Measurements from ENCODE around the gene USP43.

Gene USP43

DNA sequence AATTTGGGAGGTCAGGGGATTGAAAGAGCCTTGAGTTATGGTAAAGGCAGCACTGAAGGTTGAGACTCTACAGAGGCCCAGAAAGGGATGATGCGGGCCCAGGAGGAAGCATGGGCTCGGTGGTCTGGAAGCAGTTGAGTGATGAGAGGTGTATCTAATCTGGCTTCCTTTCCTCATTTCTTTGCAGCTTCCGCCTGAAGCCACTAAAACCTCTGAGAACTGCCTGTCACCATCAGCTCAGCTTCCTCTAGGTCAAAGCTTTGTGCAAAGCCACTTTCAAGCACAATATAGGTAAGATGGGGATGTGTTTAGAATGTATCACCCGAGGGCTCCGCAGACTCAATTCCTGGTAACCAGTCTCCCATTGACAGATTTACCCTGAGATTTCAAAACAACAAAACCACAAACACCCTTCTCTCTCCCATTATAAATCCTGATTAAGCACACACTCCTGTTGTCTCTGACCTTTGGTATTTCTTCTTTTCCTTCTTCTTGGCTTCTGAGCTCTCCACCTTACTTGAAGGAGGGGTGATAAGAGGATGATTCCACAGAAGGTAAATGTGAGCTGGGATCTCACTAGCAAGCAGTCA, 21.2 kb downstream of the USP43 start:
- DNase-seq: no peak

DNA sequence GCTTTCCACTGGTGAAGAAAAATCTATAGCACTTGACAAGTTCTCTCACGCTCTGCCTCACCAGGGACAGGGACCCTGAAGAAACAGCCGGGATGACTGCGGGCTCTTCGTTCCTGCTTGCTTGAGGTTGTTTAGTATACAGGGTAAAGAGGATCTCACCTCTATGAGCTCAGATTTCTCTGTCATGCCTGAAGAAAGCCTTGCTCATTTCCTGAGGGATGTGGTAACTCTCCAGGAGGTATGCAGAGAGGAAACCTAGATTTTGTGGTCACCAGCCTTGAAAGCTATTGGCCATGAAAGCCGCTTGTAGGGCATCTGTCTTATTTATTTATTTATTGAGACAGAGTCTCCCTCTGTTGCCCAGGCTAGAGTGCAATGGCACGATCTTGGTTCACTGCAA, 23.2 kb downstream of the USP43 start:
- no peak for DNase-seq

DNA sequence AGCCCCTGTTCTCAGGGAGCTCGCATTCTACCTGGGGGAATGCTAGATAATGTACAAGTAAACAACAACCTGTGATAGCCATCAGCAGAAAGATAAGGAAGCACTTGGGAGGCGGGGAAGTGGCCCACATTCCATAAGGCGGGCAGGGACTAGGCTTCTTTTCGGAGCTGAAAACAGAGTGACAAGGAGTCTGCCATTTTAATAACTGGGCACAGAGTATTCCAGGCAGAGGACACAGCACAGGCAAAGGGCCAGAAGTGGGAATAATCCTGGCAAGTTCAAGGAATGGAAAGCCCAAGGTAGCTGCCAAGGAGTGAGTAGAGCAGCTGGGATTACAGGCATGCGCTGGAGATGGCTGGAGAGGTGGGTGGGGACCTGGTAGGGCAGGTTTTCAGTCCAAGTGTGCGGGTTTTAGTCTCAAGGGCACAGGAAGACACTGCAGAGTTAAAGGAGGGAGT, 24.3 kb downstream of the USP43 start:
- DNase-seq: no peak

DNA sequence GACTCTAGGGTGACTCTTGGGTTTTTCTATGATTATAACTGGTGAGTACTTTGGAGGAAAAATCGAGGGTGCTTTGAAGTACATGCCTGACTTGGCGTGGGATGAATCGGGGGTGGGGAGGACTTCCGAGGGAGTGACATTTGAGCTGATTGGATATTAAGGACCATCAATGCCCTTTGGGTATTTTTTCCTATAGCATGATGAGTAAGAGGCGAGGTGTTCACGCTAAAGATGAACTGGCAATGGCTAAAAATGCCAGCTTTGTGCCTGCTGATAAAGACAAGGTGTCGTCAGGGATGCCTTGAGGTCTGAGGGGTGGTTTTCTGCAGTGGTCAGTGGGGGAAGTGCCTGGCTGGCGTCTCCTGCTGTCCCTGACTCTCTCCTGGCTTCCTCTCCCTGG, 25.3 kb downstream of the USP43 start:
- DNase-seq: no peak

DNA sequence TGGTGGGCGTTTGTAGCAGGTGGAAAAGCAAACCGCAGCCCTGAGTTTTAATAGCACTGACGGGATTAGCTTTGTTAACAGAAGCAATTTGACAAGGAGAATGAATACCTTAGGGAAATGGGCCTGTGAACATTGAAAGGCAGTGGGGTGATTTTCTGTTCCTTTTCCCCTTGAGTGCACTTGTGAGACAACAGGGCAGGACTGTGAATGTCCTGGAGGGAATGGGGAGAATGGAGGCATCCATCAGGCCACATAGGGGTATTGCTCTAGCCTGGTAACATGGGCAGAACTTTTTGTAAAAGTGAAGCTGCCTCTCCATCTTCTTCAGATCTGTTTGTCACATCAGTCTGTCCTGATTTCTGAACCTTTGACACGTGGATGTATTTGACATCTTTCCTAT, 26.2 kb downstream of the USP43 start:
- no peak for DNase-seq

DNA sequence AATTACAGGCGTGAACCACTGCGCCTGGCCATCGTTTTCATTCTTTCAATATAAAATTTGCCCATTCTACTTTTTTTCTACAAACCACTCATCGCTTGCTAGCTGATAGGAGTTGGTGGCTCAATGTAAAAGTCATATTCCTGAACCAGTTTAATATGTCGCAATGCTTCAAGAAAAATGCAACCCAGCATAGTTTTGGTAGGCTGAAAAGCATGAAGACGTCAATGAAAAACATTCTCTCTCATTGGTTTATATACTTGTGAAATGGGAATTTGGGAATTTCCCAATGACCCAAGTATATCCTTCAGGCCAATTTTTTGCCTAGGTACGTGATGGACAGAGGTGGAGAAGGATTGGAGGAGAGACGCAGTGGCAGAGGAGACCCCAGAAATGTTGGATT, 26.9 kb downstream of the USP43 start:
- no peak for DNase-seq

DNA sequence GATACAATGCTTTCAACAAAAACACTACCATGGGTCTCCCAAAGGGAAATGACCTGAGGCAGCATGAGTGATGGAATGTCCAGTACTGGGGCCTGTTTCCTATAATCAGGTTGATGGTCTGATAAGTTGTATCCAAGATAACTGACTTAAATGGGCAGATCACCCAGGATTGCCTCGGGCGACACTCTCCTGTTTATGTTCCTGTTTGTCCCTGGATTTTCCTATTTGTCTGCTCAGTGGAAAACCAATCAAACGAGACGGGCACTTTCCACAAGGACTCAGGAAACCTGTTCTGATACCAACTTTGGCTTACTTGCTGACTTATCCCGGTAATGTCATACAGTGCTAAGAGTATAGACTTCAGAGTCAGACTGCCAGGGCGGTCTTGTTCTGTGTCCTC, 27.4 kb downstream of the USP43 start:
- no peak for DNase-seq

DNA sequence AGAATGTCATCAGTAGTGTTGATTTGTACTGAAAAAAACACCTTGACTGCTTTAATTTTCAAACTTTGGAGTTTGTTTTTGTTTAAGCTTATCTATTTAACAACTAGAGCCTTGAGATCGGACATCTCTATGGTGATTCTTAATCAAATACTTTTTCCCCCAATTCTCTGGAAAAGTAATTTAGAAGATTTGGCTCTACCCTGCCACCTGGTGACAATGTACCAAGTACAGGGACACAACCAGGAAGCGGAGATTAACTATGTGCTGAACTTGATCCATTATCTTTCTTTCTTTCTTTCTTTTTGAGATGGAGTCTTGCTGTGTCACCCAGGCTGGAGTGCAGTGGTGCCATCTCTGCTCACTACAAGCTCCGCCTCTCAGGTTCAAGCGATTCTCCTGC, 30.8 kb downstream of the USP43 start:
- no peak for DNase-seq

DNA sequence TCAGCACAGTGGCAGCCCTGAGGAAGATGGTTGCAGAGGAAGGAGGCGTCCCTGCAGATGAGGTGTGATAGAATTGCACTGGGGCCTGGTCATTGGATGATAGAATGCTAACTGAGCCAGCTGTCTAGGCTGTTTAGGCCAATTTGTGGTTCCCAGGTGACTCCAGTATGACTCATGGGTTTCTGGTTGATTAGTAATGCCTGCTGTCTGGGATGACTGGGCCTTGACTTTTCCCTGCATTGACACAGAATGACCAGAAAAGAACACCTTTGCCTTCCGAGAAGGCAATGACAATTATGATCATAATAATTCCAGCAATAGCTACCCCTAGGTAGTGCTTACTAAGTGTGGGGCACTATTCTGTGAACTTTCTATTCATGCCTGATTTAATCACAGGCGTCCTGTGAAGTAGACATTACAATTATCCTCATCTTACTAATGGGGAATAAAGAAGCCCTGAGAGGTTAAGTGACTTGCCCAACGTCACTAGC, 31.5 kb downstream of the USP43 start:
- DNase-seq: no peak

DNA sequence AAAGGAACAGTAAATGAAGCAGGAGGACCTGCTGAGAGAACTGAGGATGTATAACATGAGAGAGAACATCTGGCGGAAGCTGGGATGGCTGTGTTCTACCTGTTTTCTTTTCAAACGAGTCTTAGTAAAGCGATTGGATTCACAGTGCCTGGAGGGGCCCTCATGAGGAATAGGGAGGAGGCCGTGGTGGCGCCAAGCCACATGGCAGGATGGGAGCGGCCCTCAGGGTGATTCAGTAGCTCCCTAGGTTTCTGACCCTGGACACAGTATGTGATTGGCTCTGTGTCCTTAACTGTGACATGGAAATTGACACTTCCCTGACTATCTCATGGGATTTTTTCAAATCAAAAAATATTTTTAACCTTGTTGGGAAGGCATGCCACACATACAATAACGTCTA, 32.1 kb downstream of the USP43 start:
- DNase-seq: no peak

DNA sequence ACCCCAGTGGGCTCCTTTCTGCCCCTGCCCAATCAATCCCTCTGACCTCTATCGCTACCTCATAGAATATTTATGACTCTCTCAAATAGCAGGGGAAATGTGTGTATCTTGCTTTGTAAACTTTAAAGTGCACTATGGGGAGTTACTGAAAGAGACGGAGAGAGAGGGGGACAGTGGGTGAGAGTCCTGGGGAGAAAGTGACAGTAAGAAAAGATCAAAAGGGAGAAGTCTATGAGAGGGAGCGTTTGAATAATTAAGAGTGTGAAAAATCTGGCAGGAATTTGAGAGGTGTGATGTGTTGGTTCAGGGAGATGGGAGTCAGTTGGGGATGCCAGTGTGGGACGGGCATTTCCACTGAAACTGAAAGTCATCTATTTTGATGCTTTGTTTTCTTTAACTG, 32.6 kb downstream of the USP43 start:
- no peak for DNase-seq

DNA sequence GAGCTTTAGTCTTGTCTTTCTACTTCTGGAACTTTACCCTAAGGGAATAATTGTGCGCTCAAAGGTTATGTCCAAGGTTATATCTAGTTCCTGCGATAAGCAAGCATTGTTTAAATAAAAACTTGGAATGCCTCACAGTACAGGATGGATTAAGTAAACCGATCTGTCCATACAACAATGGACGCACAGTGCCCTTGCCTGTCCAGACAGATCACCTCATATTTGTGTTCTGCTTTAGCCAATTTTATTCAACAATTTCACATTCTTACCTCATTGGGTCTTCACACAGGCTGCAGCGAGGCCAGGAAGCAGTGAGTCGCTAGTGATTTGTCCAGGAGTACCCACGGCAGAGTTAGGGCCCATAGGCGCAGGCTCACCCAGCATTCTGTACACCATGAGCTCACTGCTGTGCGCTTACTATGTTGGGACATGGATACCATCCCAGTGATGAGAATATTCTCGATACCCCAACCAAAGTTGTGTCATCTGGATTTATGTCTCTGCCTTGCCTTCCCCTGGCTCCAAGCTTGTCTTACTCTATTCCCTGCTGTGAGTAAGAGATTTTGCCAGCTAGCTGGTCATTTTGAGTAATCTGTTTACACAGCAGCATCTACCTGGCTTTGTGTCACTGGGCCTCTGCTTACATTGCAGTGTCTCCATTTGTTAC, 39.8 kb downstream of the USP43 start:
- no peak for DNase-seq

DNA sequence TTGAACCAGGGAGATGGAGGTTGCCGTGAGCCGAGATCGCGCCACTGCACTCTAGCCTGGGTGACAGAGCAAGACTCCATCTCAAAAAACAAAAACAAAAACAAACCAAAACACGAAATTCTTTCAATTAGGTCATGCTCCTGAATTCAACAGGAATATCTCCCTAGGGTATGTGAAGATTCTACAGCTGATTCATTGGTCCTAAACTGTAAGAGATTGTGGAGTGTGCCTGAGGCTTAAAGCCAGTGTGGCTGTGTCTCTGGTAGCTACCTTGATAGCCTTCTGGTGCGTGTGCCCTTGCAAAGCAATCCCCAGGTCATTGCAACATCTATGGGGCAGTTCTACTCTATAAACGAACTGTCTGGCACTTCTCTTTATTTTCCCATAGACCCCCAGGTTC, 48.4 kb downstream of the USP43 start:
- no peak for DNase-seq

DNA sequence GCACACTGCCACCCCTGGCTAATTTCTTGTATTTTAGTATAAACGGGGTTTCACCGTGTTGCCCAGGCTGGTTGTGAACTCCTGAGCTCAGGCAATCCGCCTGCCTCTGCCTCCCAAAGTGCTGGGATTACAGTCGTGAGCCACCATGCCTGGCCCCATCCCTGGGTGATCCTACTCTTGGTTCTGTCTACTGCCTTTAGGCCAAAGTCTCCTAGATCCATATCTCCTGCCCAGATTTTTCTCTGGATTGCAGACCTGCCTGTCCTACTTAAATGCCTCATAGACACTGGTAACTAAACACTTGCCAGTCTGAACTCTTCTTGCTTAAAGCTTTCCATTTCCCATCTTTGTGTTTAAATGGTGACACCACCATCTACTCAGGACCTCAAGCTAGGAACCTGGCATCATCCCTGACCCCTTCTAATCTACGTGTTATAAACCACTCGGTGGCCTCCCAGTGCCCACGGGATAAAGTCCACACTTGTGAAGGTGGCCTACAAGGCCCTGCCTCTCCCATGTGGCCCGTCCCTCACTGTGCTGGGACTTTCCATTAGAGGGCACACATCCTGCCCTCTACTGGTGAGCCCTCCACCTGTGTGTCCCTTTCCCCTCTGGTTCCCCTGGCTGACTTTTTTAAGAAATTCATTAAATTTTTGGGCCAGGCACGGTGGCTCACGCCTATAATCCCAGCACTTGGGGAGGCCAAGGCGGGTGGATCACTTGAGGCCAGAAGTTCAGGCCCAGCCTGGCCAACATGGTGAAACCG, 51.1 kb downstream of the USP43 start:
- DNase-seq: peak; percentile 26

DNA sequence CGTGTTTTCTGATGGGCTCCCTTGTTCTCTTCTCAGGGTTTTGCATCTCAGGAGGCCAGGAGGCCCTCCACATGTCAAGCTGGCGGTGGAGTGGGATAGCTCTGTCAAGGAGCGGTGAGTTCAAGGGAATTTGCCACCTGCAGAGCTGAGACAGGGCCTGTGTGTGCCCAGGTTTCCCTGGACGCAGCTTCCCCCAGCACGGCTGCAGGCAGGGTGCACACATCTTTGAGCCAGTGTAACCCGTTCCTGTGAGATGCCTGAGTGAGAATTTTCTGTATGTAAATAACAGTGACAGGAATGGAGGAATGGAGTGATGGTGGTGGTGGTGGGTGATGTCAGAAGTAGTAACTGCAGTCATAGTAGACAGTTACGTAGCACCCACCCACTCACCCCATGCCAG, 54.8 kb downstream of the USP43 start:
- no peak for DNase-seq

DNA sequence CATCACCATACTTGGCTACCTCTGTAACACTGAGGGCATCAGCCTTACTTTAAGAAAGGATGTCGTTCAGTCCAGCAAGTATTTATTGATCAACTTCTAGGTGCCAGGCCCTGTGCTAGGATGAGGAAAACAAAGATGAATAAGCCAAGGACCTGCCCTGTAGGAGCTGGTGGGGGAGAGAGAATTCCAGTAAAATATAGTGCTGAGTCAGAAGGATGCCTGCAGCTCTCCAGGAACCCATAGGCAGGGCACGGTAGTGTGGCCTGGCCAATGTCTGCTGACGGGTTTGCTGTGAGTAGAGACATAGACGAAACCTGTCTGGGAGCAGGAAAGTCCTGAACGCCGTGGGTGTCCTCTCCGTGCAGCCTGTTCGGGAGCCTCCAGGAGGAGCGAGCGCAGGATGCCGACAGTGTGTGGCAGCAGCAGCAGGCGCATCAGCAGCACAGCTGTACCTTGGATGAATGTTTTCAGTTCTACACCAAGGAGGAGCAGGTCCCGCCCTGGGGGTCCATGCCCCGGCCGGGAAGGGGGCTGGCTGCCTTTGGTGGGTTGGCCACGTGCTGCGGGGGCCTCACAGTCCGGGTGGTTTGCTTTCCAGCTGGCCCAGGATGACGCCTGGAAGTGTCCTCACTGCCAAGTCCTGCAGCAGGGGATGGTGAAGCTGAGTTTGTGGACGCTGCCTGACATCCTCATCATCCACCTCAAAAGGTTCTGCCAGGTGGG, 55.6 kb downstream of the USP43 start:
- no peak for DNase-seq

DNA sequence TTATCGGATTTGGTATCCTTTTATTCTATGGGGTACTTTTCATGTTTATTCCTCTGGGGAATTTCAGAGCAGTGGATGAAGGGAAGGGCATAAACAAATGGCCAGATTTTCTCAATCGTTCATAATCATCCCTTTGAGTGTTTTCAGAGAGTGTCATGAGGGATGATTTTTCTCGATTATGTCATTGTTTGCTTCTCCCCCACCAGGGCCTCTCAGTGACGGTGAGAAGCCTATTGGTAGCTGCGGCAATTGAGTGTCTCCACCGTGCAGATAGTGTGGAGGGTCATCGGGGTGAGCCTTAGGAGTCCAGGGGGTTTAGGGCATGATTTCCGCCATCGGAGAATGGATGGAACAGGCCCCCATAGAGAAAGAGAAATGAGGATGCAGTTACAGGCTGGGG, 57.2 kb downstream of the USP43 start:
- DNase-seq: no peak

DNA sequence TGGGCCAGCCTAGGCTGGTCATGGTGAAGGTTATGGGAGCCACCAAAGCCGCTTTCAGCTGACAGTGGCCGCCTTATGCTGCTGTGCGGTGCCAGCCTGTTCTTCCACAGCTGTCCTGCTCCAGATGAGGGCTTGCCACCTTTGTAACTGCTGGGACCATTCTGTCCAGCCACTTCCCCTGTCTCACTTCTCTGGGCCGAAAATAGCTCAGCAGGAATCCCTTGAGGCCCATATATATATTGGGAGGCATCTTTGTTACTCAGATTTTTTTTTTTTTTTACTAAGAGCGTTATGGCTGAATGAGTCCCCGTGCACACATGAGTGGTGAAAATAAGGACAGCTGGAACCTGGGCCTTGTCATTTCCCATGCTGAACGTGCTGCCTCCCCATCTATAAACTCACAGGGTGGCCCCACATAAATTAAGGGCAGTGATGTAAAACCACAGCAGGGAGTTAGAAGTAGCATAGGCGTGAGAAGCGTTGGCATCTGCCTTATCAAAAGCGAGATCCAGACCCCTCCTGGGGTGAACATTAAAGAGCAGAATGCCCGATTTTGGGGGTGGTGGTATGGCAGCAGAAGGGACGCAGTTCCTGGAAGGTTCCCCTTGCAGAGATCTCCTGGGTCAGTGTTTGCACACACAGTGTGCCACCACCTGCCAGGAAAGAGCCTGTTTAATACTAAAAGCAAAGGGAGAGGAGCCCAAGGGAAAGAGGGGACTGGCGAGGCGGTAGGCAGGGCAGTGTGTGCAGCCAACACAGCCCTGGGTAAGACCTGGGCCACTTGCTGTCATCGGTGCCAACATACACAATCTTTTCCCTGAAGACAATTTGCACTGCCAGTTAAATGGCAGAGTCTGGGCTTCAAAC, 57.8 kb downstream of the USP43 start:
- no peak for DNase-seq

DNA sequence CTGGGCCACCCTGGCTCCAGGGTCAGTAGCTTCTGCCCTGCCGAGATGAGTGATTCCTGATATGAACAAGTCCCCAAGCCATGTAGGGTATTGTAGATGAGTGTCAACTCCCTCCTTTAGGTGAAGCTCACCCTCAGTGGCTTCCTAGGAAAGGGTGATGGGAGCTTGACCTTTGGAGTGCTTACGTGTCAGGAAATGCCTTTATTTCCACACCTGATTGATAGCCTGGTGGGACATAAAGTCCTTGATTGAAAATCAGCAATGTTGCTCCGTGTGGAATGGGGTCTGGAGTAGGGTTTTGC, 58.4 kb downstream of the USP43 start:
- DNase-seq: no peak

DNA sequence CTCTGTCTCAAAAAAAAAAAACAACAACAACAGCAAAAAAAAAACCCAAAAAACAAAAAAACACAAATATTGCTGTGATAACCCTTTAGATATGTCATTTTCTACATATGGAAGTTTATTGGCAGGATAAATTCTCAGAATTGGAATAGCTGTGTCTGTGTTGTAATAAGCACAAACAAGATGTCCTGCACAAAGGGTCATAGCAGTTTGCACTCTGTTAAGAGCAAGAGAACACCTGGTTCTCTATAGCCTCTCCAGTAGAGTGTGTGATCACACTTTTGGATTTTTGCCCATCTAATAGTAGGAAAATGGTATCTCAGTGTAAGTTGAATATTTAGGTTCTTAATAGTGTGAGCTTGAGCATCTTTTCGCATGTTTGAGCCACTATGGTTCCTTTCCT, 60.4 kb downstream of the USP43 start:
- no peak for DNase-seq

DNA sequence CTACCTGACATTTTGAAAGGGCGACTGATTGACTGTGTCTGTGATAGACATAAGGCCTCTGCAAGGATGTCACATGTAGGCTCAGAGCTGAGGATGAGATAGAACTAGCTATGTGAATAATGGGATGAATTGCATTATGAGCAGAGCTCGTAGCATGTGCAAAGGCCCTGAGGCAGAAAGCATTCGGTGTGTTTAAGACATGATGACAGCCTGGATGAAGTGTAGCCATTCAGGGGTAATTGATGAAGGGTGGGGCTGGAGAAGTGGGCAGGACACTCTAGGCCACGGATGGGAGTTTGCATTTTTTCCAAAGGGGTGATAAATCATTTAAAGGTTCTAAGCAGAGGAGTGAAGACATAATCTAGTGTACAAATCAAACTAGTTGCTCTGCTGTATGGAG, 62.6 kb downstream of the USP43 start:
- DNase-seq: no peak

DNA sequence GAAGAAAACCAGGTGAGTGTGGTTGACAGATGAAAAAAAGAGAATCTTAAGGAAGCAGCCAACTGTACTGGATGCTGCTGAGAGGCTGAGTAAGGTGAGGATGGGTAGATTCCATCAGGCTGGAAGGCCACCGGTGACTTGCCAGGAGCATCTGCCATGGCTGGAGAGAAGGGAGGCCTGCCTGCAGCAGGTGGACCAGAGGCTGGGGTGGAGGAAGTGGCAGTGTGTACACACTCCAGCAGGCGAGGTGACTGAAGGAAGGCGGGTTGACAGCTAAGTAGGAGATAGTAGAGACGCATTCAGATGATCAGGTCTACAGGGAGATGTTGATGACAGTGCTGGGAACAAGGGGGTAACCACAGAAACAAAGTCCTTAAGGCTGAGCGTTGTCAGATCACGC, 69.5 kb downstream of the USP43 start:
- no peak for DNase-seq

DNA sequence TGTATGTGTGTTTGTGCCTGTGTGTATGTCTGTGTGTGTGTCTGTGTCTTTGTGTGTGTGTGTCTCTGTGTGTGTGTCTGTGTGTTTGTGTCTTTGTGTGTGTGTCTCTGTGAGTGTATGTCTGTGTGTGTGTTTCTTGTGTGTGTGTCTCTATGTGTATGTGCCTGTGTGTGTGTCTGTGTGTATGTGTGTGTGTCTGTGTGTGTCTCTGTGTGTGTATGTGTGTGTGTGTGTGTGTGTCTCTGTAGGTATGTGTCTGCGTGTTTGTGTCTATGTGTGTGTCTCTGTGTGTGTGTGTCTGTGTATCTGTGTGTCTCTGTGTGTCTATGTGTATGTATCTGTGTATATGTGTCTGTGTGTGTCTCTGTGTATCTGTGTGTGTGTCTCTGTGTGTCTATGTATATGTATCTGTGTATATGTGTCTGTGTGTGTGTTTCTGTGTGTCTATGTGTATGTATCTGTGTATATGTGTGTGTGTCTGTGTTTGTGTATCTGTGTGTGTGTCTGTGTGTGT, 70.2 kb downstream of the USP43 start:
- no peak for DNase-seq

Measured in activated CD8-positive, alpha-beta memory T cell treated with anti-CD3 and anti-CD28 coated beads for 24 hours (primary cell).